ENCODE data around the gene MS4A3.

MS4A3 gene

DNA sequence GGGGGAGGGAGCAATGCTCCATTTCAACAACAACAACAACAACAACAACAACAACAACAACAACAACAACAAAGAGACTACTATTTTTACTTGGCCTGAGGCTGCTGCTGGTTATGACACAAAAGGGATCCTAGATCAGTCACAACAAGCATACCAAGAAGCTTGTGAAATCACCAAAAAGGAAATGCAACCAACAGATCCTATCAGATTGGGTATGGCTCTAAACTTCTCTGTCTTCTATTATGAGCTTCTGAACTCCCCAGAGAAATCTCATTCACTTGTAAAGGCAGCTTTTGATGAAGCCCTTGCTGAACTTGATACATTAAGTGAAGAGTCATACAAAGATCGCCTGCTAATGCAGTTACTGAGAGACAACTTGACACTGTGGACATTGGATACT is 21.5 kb downstream of the MS4A3 start:
- H3K4me3 ChIP-seq (replicated peaks; ENCODE audit: low read depth, low read length) = no peak overlapping the region
- DNase-seq (ENCODE audit: extremely low read depth, low read depth) = no peak
- TF ChIP-seq, protein P1, sequence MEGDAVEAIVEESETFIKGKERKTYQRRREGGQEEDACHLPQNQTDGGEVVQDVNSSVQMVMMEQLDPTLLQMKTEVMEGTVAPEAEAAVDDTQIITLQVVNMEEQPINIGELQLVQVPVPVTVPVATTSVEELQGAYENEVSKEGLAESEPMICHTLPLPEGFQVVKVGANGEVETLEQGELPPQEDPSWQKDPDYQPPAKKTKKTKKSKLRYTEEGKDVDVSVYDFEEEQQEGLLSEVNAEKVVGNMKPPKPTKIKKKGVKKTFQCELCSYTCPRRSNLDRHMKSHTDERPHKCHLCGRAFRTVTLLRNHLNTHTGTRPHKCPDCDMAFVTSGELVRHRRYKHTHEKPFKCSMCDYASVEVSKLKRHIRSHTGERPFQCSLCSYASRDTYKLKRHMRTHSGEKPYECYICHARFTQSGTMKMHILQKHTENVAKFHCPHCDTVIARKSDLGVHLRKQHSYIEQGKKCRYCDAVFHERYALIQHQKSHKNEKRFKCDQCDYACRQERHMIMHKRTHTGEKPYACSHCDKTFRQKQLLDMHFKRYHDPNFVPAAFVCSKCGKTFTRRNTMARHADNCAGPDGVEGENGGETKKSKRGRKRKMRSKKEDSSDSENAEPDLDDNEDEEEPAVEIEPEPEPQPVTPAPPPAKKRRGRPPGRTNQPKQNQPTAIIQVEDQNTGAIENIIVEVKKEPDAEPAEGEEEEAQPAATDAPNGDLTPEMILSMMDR (IDR thresholded peaks at IDR 0.05; ENCODE audit: low read depth, low read length, missing control alignments) = no peak

DNA sequence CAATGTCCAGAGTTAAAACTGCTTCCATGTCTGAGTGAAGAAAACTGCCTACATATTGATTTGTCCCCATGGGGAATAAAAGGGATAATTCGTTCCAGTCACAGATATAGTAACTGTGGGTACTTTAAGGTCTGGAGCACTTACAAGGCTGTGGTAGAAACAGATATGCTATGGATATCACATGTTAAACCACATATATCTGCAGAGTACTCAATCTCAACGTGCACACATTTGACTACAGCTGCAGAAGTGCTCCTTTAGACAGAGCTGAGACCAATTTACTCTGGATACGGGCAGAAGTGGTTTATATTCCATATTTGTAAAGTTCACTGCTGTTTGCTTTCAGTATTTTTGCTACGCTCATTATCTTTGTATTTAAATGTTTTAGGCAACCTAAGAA is 22.3 kb downstream of the MS4A3 start:
- DNase-seq (ENCODE audit: extremely low read depth, low read depth) = no peak
- TF ChIP-seq, protein P1 (IDR thresholded peaks at IDR 0.05; ENCODE audit: low read depth, low read length, missing control alignments) = no peak
- H3K4me3 ChIP-seq (replicated peaks; ENCODE audit: low read depth, low read length) = no peak overlapping the region

DNA sequence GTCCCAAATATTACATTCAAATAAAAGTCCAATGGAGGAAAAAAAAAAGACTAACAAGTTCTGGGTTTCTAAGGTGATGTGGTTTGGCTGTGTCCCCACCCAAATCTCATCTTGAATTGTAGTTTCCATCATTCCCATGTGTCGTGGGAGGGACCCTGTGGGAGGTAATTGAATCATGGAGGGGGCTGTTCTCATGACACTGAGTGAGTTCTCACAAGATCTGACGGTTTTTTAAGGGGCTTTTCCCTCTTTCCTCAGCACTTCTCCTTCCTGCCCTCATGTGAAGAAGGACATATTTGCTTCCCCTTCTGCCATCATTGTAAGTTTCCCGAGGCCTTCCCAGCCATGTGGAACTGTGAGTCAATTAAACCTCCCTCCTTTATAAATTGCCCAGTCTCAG is 24.1 kb downstream of the MS4A3 start:
- TF ChIP-seq, protein P1 (IDR thresholded peaks at IDR 0.05; ENCODE audit: low read depth, low read length, missing control alignments) = no peak
- DNase-seq (ENCODE audit: extremely low read depth, low read depth) = no peak
- no peak overlapping the region for H3K4me3 ChIP-seq (replicated peaks; ENCODE audit: low read depth, low read length)

DNA sequence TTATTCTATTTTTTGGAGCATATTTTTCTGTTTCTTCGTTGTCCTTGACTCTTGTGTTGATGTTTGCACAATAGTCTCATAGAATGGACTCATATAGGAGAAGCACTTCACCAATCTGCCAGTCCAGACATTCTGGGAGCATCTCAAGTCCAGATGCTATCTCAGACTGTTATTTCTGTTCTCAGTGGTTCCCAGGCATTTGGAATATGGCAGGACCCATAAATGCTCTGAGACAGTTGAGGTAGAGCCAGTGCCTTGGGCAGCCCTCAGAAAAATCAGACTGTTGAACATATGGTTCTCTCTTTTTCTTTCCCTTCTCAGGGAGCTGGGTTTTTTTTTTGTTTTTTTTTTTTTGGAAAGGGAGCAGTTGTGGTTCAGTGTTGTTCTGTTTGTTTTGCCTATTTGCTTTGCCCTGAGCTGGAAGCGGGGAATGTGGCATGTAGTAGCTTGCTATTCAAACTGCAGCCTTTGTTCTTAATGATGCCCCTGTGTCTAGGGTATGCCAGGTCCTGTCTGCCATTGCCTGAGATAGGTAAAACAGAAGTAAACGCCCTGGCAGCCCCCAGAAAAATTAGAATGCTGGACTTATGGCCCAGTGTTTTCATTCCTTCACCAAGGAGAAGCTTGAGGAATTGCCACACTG is 28.3 kb downstream of the MS4A3 start:
- TF ChIP-seq, protein P1 (IDR thresholded peaks at IDR 0.05; ENCODE audit: low read depth, low read length, missing control alignments) = no peak
- DNase-seq (ENCODE audit: extremely low read depth, low read depth) = no peak
- no peak overlapping the region for H3K4me3 ChIP-seq (replicated peaks; ENCODE audit: low read depth, low read length)

DNA sequence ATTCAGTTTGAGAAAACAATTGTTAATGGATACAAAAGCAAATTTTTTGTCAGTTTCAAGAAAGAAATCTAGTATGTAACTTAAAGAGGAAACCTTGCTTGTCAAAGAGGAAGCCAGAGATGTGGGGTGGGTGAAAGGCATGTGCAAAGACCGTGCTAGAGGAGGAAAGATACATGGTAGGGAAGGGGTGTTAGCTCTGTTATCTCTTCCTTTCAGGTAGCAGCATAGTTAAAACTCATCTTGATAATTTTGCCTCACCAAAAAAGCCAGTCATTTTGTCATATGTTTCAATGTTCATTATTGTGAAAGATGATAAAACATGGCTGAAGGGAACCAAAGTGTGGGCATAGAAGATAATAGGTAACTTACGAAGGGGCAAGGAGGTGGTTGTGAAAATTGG is 29.4 kb downstream of the MS4A3 start:
- no peak overlapping the region for H3K4me3 ChIP-seq (replicated peaks; ENCODE audit: low read depth, low read length)
- no peak for DNase-seq (ENCODE audit: extremely low read depth, low read depth)
- TF ChIP-seq, protein P1 (IDR thresholded peaks at IDR 0.05; ENCODE audit: low read depth, low read length, missing control alignments) = no peak

DNA sequence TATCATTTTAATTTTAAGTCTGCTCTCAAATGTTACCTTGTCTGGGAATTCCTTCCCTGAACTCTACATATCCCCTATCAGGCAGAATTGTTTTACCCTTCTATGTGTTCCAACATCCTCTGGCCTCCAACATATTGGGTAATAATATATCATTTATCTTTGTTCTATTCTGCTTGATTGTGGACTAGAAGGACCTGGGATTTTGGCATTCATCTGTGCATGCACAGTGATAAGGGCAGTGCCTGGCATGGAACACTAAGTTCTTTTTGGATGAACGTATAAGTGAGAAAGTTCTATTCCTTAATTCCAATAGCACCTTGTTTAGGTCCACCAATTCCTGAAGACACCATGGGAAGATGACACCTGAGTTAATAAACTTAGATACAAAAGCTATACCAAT is 30.8 kb downstream of the MS4A3 start:
- TF ChIP-seq, protein P1 (IDR thresholded peaks at IDR 0.05; ENCODE audit: low read depth, low read length, missing control alignments) = no peak
- no peak overlapping the region for H3K4me3 ChIP-seq (replicated peaks; ENCODE audit: low read depth, low read length)
- no peak for DNase-seq (ENCODE audit: extremely low read depth, low read depth)

DNA sequence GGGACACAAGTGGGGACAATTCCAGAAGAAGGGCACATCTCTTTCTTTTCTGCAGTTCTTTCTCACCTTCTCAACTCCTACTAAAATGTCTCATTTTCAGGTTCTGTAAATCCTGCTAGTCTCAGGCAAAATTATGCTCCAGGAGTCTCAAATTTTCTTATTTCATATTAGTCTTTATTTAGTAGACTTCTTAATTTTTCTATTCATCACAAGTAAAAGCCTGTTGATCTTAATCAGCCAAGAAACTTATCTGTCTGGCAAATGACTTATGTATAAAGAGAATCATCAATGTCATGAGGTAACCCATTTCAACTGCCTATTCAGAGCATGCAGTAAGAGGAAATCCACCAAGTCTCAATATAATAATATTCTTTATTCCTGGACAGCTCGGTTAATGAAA is 31.9 kb downstream of the MS4A3 start, which contains the start of gene MS4A2:
MS4A2 (plus strand) TSS at position 301 of the 400 bp plus-strand sequence. CDS start 102 bp downstream, outside the sequence.
- DNase-seq (ENCODE audit: extremely low read depth, low read depth) = no peak
- TF ChIP-seq, protein P1 (IDR thresholded peaks at IDR 0.05; ENCODE audit: low read depth, low read length, missing control alignments) = no peak
- H3K4me3 ChIP-seq (replicated peaks; ENCODE audit: low read depth, low read length) = no peak within 1 kb of the TSS
